Measurements from ENCODE around the gene EWSR1. TPM values are rescaled to one million over a fixed set of nuclear protein-coding genes. Genes with fewer than 3 reads are reported as not detected.

Gene EWSR1
- total and polyA plus RNA-seq, 2 donors (not counting 3 experiments of a cell fraction or from before 2014, with no cell fraction given): 305 to 588 TPM

- H3K9me3 ChIP-seq (replicated peaks; ENCODE audit: control insufficient read depth, insufficient read depth, low read length): no peaks in the 10 kb centered on the region
- H3K36me3 ChIP-seq (ENCODE audit: control insufficient read depth in 2 of 2, extremely low read depth in 1 of 2, insufficient read depth in 2 of 2, low read length in 2 of 2): peaks cover 32 to 41% of the 10 kb centered on the region in 2 experiments
- dilution Hi-C loops (cut with MboI; ENCODE audit: extremely low pct_ligation_motif_present, low sequenced_read_pairs) (no loop called here), intact Hi-C loops (cut with micrococcal nuclease) (no loop called here)
- no peak overlapping the region for H2AFZ ChIP-seq (ENCODE audit: low read depth, low read length)
- H3K9me1 ChIP-seq (replicated peaks; ENCODE audit: control insufficient read depth, extremely low read depth, insufficient read depth, low read length): no peaks in the 10 kb centered on the region
- H3K27ac ChIP-seq (ENCODE audit: insufficient read depth, low read depth, low read length): no peak overlapping the region
- no peak overlapping the region for H3K9ac ChIP-seq (replicated peaks; ENCODE audit: extremely low read depth, insufficient read depth, low read length)
- no peaks in the 10 kb centered on the region for H3K79me2 ChIP-seq (ENCODE audit: control insufficient read depth, insufficient read depth, low read length)
- BruUV-seq (replicated peaks): no TSS peak
- TF ChIP-seq EZH2 (IDR thresholded peaks at IDR 0.05; ENCODE audit: borderline replicate concordance, low read depth, low read length, severe bottlenecking) (no peak), POLR2AphosphoS5 (IDR thresholded peaks at IDR 0.05; ENCODE audit: insufficient read depth, low read depth, low read length) (no peak), GATA2 (IDR thresholded peaks at IDR 0.05; ENCODE audit: insufficient read depth, insufficient read length, low read depth, low read length) (no peak)
- H3K4me3 ChIP-seq (replicated peaks in 1 of 3; ENCODE audit: insufficient read depth in 1 of 3, low read depth in 1 of 3, low read length in 3 of 3): no peak overlapping the region
- ChIA-PET CTCF (no interaction called here), POLR2A (interaction anchor here (0.7 kb wide), 1 partner anchor 12 kb away, joined by 3 read pairs; no protein-coding TSS in a partner anchor)
- FAIRE-seq (no peak), DNase-seq (ENCODE audit: low read depth, low spot score) (no peak)
- H4K20me1 ChIP-seq (replicated peaks; ENCODE audit: control insufficient read depth, extremely low read depth, insufficient read depth, low read length): peaks cover 2% of the 10 kb centered on the region
- H3K4me1 ChIP-seq (ENCODE audit: control insufficient read depth, extremely low read depth, insufficient read depth, low read length): no peaks in the 10 kb centered on the region
- H3K27me3 ChIP-seq (ENCODE audit: control insufficient read depth in 2 of 2, insufficient read depth in 2 of 2, low read length in 2 of 2): no peaks in the 10 kb centered on the region
- no peak overlapping the region for H3K4me2 ChIP-seq (ENCODE audit: insufficient read depth, low read length)
Observed at GRCh38 chr22:29299136-29299900, 31.2 kb downstream of the EWSR1 start.

- dilution Hi-C loops (cut with MboI; ENCODE audit: extremely low pct_ligation_motif_present, low sequenced_read_pairs): no loop called here
- no TSS peak for BruUV-seq (replicated peaks)
- CTCF ChIA-PET: no interaction called here
Observed at GRCh38 chr22:29300467-29300806, 32.4 kb downstream of the EWSR1 start.

More at GRCh38 chr22:29300467-29300806, 32.4 kb downstream of the EWSR1 start:
- Histone ChIP-seq H3K9me3 (replicated peaks; ENCODE audit: control insufficient read depth, insufficient read depth, low read length) (no peaks in the 10 kb centered on the region), H3K9ac (replicated peaks; ENCODE audit: extremely low read depth, insufficient read depth, low read length) (no peak overlapping the region), H3K4me3 (replicated peaks in 1 of 3; ENCODE audit: insufficient read depth in 1 of 3, low read depth in 1 of 3, low read length in 3 of 3) (no peak overlapping the region), H3K27me3 (ENCODE audit: control insufficient read depth in 2 of 2, insufficient read depth in 2 of 2, low read length in 2 of 2) (no peaks in the 10 kb centered on the region), H2AFZ (ENCODE audit: low read depth, low read length) (no peak overlapping the region), H4K20me1 (replicated peaks; ENCODE audit: control insufficient read depth, extremely low read depth, insufficient read depth, low read length) (peaks cover 2% of the 10 kb centered on the region), H3K4me2 (ENCODE audit: insufficient read depth, low read length) (no peak overlapping the region), H3K27ac (ENCODE audit: insufficient read depth, low read depth, low read length) (no peak overlapping the region), H3K4me1 (ENCODE audit: control insufficient read depth, extremely low read depth, insufficient read depth, low read length) (no peaks in the 10 kb centered on the region), H3K79me2 (ENCODE audit: control insufficient read depth, insufficient read depth, low read length) (no peaks in the 10 kb centered on the region), H3K9me1 (replicated peaks; ENCODE audit: control insufficient read depth, extremely low read depth, insufficient read depth, low read length) (no peaks in the 10 kb centered on the region), H3K36me3 (ENCODE audit: control insufficient read depth in 2 of 2, extremely low read depth in 1 of 2, insufficient read depth in 2 of 2, low read length in 2 of 2) (peaks cover 29 to 39% of the 10 kb centered on the region in 2 experiments)
- TF ChIP-seq MYC (IDR thresholded peaks at IDR 0.05; ENCODE audit: low read depth, low read length) (no peak), POLR2AphosphoS5 (IDR thresholded peaks at IDR 0.05; ENCODE audit: insufficient read depth, low read depth, low read length) (no peak), EZH2 (IDR thresholded peaks at IDR 0.05; ENCODE audit: borderline replicate concordance, low read depth, low read length, severe bottlenecking) (no peak), JUN (IDR thresholded peaks at IDR 0.05; ENCODE audit: borderline replicate concordance, insufficient read depth, insufficient read length, low read depth) (no peak), GATA2 (IDR thresholded peaks at IDR 0.05; ENCODE audit: insufficient read depth, insufficient read length, low read depth, low read length) (no peak), CTCF (IDR thresholded peaks at IDR 0.05; ENCODE audit: extremely low read depth in 1 of 2, insufficient read depth in 1 of 2, low read depth in 1 of 2, low read length in 2 of 2) (no peak), MAX (IDR thresholded peaks at IDR 0.05; ENCODE audit: insufficient read depth, insufficient read length) (no peak), FOS (IDR thresholded peaks at IDR 0.05; ENCODE audit: borderline replicate concordance, insufficient read depth, low read length) (no peak), POLR2A (IDR thresholded peaks at IDR 0.05; ENCODE audit: low read depth, low read length) (no peak)
- no peak for FAIRE-seq
- POLR2A ChIA-PET: no interaction called here
- no peak for DNase-seq (ENCODE audit: low read depth, low spot score)
- intact Hi-C loops (cut with micrococcal nuclease): no loop called here

Data from endothelial cell of umbilical vein (primary cell).